RWPE1 (cell line): ENCODE measurements around the gene EIPR1.

ENCODE experiments used
- CTCF ChIA-PET: fragments of 350-600 bp; sonication (Branson Sonifier 250); formaldehyde crosslinking; extraction: SDS; loops from one replicate; lab custom pipeline; 2021; lab: Yijun Ruan, JAX
- POLR2A ChIA-PET: fragments of 400-600 bp; formaldehyde crosslinking; extraction: SDS; loops from one replicate; lab custom pipeline; 2020; ENCODE audit warnings: antibody characterized with exemption; ENCODE audit not compliant: low non-redundant PET; lab: Yijun Ruan, JAX
- DNase-seq: peaks from one replicate; pipeline ENCODE4 v3.0.0; 2012; ENCODE audit warnings: low spot score
- H3K27ac ChIP-seq: fragments of 450-650 bp; 2 replicates; pipeline ENCODE4 v1.5.1; 2017
- CTCF ChIP-seq: fragments of 450-650 bp; conservative IDR thresholded peaks from 2 replicates; pipeline ENCODE4 v1.5.1; 2017; ENCODE audit warnings: low read depth, mild to moderate bottlenecking

Gene EIPR1

DNA sequence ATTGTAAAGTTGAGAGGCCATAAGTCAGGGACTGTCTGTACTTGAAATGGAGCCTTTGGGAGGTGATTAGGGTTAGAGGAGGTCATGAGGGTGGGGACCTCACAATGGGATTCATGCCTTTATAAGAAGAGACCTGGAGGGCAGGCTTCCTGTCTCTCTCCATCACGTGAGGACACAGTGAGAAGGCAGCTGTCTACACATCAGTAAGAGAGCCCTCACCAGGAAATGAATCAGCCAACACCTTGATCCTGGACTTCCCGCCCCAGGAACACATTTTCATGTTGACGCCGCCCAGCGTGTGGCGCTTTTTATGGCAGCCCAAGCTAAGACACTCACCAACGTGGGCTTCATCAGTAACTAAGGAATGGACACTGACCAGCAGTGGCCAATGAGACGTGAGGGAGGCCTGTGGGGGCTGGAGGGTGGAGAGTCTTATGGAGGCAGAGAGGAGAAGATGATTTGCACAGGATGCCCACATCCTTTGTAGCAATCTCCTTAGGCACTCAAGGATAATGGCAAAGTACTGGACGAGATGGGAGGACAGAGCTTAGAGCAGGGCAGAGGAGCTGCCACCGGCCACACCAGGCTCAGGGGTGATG lies 162.7 kb downstream of the EIPR1 start:
- ChIA-PET POLR2A (no interaction called here), CTCF (interaction anchor here (0.6 kb wide), 1 partner anchor 44 kb away, joined by 3 read pairs; no protein-coding TSS in a partner anchor)
- no peak for DNase-seq
- TF ChIP-seq CTCF = no peak
- H3K27ac ChIP-seq = no peak overlapping the region

DNA sequence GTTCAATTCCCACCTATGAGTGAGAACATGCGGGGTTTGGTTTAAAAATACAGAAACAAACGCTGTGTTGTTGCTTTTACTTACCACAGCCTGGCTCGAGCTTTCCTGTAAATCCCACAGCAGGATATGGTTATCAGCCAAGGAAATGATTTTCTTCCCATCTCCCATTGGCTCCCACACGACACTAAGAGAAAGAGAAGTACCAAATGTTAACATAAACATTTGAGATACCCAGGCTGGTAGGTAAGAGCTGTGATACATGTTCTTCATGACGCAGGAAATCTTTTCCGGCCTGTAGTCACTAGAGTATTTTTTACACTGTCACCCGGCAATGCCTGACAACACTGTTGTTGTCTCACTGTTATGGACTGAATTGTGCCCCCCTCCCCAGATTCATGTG lies 163.6 kb downstream of the EIPR1 start:
- CTCF ChIA-PET = interaction anchor here (0.6 kb wide), 1 partner anchor 43 kb away, joined by 3 read pairs; no protein-coding TSS in a partner anchor
- TF ChIP-seq CTCF = no peak
- POLR2A ChIA-PET = no interaction called here

GRCh38 chr2:3212984-3213383 lies 164.6 kb downstream of the EIPR1 start:
- TF ChIP-seq CTCF = no peak
- no peak for DNase-seq
- ChIA-PET POLR2A (no interaction called here), CTCF (no interaction called here)
- no peak overlapping the region for H3K27ac ChIP-seq

More for the DNA sequence above, 163.6 kb downstream of the EIPR1 start:
- H3K27ac ChIP-seq = no peak overlapping the region
- DNase-seq = no peak

DNA sequence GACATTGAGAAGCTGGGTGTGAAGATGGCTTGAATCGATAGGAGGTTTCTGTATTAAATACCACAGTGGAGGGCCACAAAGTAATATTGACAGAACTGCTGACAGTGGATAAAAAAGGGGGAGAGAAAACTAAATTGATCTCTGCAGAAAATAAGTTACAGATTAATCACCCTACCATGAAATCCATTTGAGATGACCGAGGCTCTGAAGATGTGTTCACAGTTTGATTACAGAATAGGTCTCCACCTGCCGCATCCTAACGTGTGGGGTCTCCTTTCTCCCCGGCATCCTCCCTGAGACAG lies 165.6 kb downstream of the EIPR1 start:
- CTCF ChIA-PET = no interaction called here
- TF ChIP-seq CTCF = no peak
- POLR2A ChIA-PET = no interaction called here
- H3K27ac ChIP-seq = no peak overlapping the region
- no peak for DNase-seq

DNA sequence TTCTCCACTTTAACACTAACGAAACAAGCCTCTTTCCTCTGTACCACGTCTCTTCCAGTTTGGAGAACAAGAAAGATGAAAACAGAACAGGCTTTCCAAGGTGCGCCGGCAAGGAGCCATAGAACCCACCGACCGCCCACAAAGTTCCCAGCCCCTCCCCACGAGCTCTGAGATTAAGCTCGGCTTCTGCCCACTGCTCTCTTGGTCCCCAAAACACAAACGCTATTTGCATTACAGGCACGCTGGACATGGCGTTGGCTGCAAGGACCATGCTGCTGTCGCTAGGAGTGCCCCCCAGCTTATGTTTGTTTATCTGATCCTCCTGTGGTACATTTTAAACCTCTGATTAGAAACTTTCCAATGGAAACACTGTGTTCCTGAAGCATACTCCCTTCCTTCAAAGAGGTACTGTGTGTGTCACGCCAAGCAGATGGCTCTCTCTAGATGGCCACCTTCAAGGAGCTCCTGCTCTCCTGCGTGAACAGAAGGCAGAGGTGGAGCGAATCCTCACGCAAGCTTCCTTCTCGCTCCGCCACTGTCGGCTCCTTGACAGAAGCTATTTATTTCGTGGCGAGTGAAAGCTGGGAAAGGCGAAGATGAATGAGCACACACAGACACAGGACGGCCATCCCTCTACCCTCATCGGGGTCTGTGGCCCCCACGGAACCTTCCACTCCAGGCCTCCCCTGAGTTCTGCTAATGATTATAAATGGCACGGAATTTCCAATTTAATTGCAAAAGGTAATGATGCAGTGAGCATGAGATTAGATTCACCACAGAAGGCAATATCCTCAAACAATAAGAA lies 166.2 kb downstream of the EIPR1 start:
- TF ChIP-seq CTCF = no peak
- ChIA-PET CTCF (interaction anchor here (0.6 kb wide), 1 partner anchor 11 kb away, joined by 3 read pairs; no protein-coding TSS in a partner anchor), POLR2A (no interaction called here)
- H3K27ac ChIP-seq = no peak overlapping the region
- no peak for DNase-seq

DNA sequence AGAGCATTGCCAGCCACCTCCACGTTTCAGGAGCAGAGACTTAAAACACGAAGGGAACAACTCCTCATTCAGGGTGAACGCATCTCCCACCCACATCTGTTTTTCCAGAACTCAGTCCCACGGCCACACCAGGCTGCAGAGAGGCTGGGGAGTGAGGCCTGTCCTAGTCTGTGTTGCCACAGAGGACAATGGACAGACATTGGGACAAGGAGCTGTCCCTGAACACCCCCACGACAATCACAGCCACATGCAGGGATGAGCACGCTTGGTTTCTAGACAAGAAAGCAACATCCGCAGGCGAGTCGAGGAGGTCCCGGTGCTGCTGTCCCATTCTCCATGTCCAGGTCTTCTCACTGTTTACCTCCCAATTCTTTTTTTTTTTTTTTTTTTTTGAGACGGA lies 167.4 kb downstream of the EIPR1 start:
- CTCF ChIA-PET = no interaction called here
- DNase-seq = no peak
- no peak overlapping the region for H3K27ac ChIP-seq
- POLR2A ChIA-PET = no interaction called here
- no peak for TF ChIP-seq CTCF
